HEK293 (cell line): ENCODE results near the gene LPIN1.
A peak's percentile ranks its signal among the peaks of the same experiment; 100 is the strongest.

Experiments
- CTCF ChIA-PET: fragments of 350-600 bp; formaldehyde crosslinking; extraction: SDS; loops from one replicate; lab custom pipeline; 2021; ENCODE audit warnings: antibody characterized with exemption; lab: Yijun Ruan, JAX
- POLR2A ChIA-PET: fragments of 300-600 bp; formaldehyde crosslinking; extraction: SDS; loops from one replicate; lab custom pipeline; 2020; ENCODE audit warnings: antibody characterized with exemption, inconsistent platforms; lab: Yijun Ruan, JAX
- H3K27ac ChIP-seq: fragments of 200-500 bp; sonication (Bioruptor generic); 2 replicates; pipeline ENCODE4 v1.5.1; 2014; ENCODE audit warnings: low read depth, low read length, control low read depth, inconsistent platforms; ENCODE audit errors: extremely low read depth
- H3K36me3 ChIP-seq, 2 experiments: fragments of 200-500 bp in 1 of 2; sonication (Bioruptor generic) in 1 of 2; 1 replicate in 1 of 2; 2 replicates in 1 of 2; pipeline ENCODE4 v1.5.1; 2014 to 2017; ENCODE audit warnings: inconsistent platforms in 2 of 2, low read length in 2 of 2; ENCODE audit not compliant: control insufficient read depth in 2 of 2, insufficient read depth in 1 of 2
- H3K4me1 ChIP-seq: fragments of 200-500 bp; sonication (Bioruptor generic); 2 replicates; pipeline ENCODE4 v1.5.1; 2014; ENCODE audit warnings: mild to moderate bottlenecking, low read length, inconsistent platforms; ENCODE audit not compliant: control insufficient read depth, insufficient read depth
- H3K4me3 ChIP-seq: 2 replicates; pipeline ENCODE4 v1.5.1; 2011; ENCODE audit warnings: low read depth, mild to moderate bottlenecking, control low read depth, low read length, moderate library complexity
- H3K9me3 ChIP-seq: fragments of 200-500 bp; sonication (Bioruptor generic); 2 replicates; pipeline ENCODE4 v1.5.1; 2014; ENCODE audit warnings: low read depth, low read length, inconsistent platforms; ENCODE audit not compliant: control insufficient read depth, insufficient read depth
- GLI4 ChIP-seq: fragments of 450-650 bp; formaldehyde crosslinking; IDR thresholded peaks from 2 replicates; pipeline ENCODE4 v1.5.1; 2016; ENCODE audit warnings: missing biosample characterization, missing genetic modification characterization
- IKZF3 ChIP-seq: fragments of 450-650 bp; IDR thresholded peaks from 2 replicates; pipeline ENCODE4 v1.5.0; 2018; ENCODE audit warnings: missing biosample characterization, mild to moderate bottlenecking, missing genetic modification characterization, moderate library complexity
- KLF1 ChIP-seq: fragments of 450-650 bp; formaldehyde crosslinking; IDR thresholded peaks from 2 replicates; pipeline ENCODE4 v1.5.1; 2016; ENCODE audit warnings: missing biosample characterization, missing genetic modification characterization
- KLF16 ChIP-seq: fragments of 450-650 bp; formaldehyde crosslinking; IDR thresholded peaks from 2 replicates; pipeline ENCODE4 v1.5.1; 2017; ENCODE audit warnings: missing biosample characterization, missing genetic modification characterization
- KLF8 ChIP-seq: fragments of 450-650 bp; formaldehyde crosslinking; IDR thresholded peaks from 2 replicates; pipeline ENCODE4 v1.5.1; 2016; ENCODE audit warnings: missing biosample characterization, missing genetic modification characterization
- MYNN ChIP-seq: fragments of 450-650 bp; formaldehyde crosslinking; IDR thresholded peaks from 2 replicates; pipeline ENCODE4 v1.5.1; 2016; ENCODE audit warnings: missing biosample characterization, missing genetic modification characterization, borderline replicate concordance
- ZBTB17 ChIP-seq: fragments of 450-650 bp; formaldehyde crosslinking; IDR thresholded peaks from 2 replicates; pipeline ENCODE4 v1.5.1; 2016; ENCODE audit warnings: missing biosample characterization, missing genetic modification characterization
- ZBTB20 ChIP-seq: fragments of 450-650 bp; formaldehyde crosslinking; IDR thresholded peaks from 2 replicates; pipeline ENCODE4 v1.5.1; 2016; ENCODE audit warnings: missing biosample characterization, missing genetic modification characterization
- ZNF157 ChIP-seq: fragments of 450-650 bp; formaldehyde crosslinking; IDR thresholded peaks from 2 replicates; pipeline ENCODE4 v1.5.1; 2016; ENCODE audit warnings: missing biosample characterization, missing genetic modification characterization
- ZNF19 ChIP-seq: fragments of 450-650 bp; formaldehyde crosslinking; IDR thresholded peaks from 2 replicates; pipeline ENCODE4; 2016; ENCODE audit warnings: missing biosample characterization, missing genetic modification characterization, low read depth
- ZNF211 ChIP-seq: fragments of 450-650 bp; formaldehyde crosslinking; IDR thresholded peaks from 2 replicates; pipeline ENCODE4 v1.5.1; 2016; ENCODE audit warnings: low read depth, missing biosample characterization, missing genetic modification characterization
- ZNF529 ChIP-seq: fragments of 450-650 bp; formaldehyde crosslinking; IDR thresholded peaks from 2 replicates; pipeline ENCODE4 v1.5.1; 2017; ENCODE audit warnings: missing genetic modification characterization, missing biosample characterization; ENCODE audit not compliant: insufficient replicate concordance
- ZNF560 ChIP-seq: fragments of 450-650 bp; formaldehyde crosslinking; IDR thresholded peaks from 2 replicates; pipeline ENCODE4 v1.5.1; 2017; ENCODE audit warnings: missing biosample characterization, missing genetic modification characterization, borderline replicate concordance
- ZNF561 ChIP-seq: fragments of 450-650 bp; IDR thresholded peaks from 2 replicates; pipeline ENCODE4 v1.5.1; 2018; ENCODE audit warnings: missing biosample characterization, missing genetic modification characterization, borderline replicate concordance
- ZNF654 ChIP-seq: fragments of 450-650 bp; formaldehyde crosslinking; IDR thresholded peaks from 2 replicates; pipeline ENCODE4 v1.5.1; 2016; ENCODE audit warnings: low read depth, missing biosample characterization, missing genetic modification characterization
- ZNF664 ChIP-seq: fragments of 450-650 bp; formaldehyde crosslinking; IDR thresholded peaks from 2 replicates; pipeline ENCODE4 v1.5.1; 2016; ENCODE audit warnings: missing biosample characterization, missing genetic modification characterization
- ZNF837 ChIP-seq: fragments of 450-650 bp; formaldehyde crosslinking; IDR thresholded peaks from 2 replicates; pipeline ENCODE4 v1.5.1; 2016; ENCODE audit warnings: missing biosample characterization, missing genetic modification characterization
- ZSCAN23 ChIP-seq: fragments of 450-650 bp; formaldehyde crosslinking; IDR thresholded peaks from 2 replicates; pipeline ENCODE4 v1.5.1; 2016; ENCODE audit warnings: missing biosample characterization, missing genetic modification characterization
- TF ChIP-seq, protein P1 (sequence below): fragments of 450-650 bp; IDR thresholded peaks from 2 replicates; pipeline ENCODE4 v1.5.1; 2018; ENCODE audit warnings: missing biosample characterization, missing genetic modification characterization
- TF ChIP-seq, protein P2 (sequence below): fragments of 450-650 bp; formaldehyde crosslinking; IDR thresholded peaks from 2 replicates; pipeline ENCODE4 v1.5.1; 2016; ENCODE audit warnings: missing biosample characterization, missing genetic modification characterization
- TF ChIP-seq, protein P3 (sequence below): fragments of 450-650 bp; formaldehyde crosslinking; IDR thresholded peaks from 2 replicates; pipeline ENCODE4 v1.5.1; 2016; ENCODE audit warnings: missing biosample characterization, missing genetic modification characterization
- TF ChIP-seq, protein P4 (sequence below): fragments of 450-650 bp; formaldehyde crosslinking; IDR thresholded peaks from 2 replicates; pipeline ENCODE4 v1.5.1; 2016; ENCODE audit warnings: missing biosample characterization, missing genetic modification characterization
- TF ChIP-seq, protein P5 (sequence below): fragments of 450-650 bp; IDR thresholded peaks from 2 replicates; pipeline ENCODE4 v1.5.1; 2018; ENCODE audit warnings: missing biosample characterization, mild to moderate bottlenecking, missing genetic modification characterization
- TF ChIP-seq, protein P6 (sequence below): fragments of 450-650 bp; formaldehyde crosslinking; IDR thresholded peaks from 2 replicates; pipeline ENCODE4 v1.5.1; 2016; ENCODE audit warnings: missing biosample characterization, missing genetic modification characterization

The LPIN1 gene

DNA sequence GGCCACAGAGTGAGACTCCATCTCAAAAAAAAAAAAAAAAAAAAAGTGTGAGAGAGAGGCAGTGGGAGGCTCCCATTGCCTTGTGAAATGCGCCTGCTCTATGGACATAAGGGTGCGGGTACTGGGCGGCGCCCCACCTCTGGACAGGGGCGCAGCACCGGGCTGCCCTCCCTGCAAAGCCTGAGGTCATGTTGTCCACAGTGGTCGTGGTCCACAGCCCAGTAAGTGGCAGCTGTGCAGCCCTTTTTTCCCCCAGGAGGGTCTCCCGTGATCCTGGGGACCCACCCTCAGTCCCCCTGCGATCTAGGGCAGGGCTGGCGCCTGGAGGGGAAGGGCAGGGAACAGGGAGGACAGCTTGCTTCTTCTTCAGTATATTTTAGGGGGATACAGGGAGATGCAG lies 37.8 kb downstream of the LPIN1 start (continued):
- TF ChIP-seq ZNF529 (tag by site-specific recombination) = no peak
- no peak for TF ChIP-seq IKZF3 (tag by site-specific recombination)
- no peak for TF ChIP-seq ZNF560 (tag by site-specific recombination)
- no peak for TF ChIP-seq KLF16 (tag by site-specific recombination)
- TF ChIP-seq ZNF211 (tag by site-specific recombination) = no peak
- TF ChIP-seq, protein P1, sequence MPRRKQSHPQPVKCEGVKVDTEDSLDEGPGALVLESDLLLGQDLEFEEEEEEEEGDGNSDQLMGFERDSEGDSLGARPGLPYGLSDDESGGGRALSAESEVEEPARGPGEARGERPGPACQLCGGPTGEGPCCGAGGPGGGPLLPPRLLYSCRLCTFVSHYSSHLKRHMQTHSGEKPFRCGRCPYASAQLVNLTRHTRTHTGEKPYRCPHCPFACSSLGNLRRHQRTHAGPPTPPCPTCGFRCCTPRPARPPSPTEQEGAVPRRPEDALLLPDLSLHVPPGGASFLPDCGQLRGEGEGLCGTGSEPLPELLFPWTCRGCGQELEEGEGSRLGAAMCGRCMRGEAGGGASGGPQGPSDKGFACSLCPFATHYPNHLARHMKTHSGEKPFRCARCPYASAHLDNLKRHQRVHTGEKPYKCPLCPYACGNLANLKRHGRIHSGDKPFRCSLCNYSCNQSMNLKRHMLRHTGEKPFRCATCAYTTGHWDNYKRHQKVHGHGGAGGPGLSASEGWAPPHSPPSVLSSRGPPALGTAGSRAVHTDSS (tag by site-specific recombination) = no peak
- no peak for TF ChIP-seq ZNF19
- TF ChIP-seq, protein P2, sequence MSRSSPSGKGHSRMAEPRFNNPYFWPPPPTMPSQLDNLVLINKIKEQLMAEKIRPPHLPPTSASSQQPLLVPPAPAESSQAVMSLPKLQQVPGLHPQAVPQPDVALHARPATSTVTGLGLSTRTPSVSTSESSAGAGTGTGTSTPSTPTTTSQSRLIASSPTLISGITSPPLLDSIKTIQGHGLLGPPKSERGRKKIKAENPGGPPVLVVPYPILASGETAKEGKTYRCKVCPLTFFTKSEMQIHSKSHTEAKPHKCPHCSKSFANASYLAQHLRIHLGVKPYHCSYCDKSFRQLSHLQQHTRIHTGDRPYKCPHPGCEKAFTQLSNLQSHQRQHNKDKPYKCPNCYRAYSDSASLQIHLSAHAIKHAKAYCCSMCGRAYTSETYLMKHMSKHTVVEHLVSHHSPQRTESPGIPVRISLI (tag by site-specific recombination) = no peak

DNA sequence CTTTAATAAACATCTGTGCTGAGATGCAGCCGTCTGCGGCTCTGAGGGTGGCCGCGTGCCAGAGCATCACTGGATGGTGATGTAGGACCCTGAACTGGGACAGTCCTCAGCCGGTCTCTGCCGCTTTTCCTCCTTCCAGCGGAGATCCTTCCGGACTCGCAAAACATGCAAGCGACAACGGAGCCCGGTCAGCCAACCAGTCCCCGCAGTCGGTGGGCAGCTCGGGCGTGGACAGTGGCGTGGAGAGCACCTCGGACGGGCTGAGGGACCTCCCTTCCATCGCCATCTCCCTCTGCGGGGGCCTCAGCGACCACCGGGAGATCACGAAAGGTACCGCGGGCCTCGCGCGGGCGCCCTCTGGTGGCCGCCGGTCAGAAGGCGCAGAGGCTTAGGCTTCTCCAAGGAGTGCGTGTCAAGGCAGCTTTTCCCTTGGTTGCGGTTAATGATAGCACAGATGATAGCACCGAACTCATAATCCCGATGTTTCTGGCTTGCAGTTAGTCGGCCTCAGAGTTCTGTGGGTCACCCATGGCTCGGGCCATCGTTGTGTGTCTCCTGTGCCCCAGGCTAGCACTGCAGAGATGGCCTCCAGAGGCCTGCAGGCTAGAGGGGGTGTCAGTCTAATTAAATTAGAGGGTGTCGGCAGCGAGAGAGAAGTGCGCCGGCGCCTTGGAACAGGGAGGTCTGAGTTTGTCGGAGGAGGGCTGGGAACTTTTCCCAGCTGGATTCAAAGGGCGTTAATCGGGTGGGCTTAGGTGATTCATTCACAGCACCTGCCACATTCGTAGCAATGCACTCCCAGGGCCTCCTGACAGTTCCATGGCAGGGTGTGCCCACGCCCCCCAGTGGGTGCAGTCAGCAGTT lies 38.5 kb downstream of the LPIN1 start:
- TF ChIP-seq KLF8 (tag by site-specific recombination) = no peak
- TF ChIP-seq, protein P3, sequence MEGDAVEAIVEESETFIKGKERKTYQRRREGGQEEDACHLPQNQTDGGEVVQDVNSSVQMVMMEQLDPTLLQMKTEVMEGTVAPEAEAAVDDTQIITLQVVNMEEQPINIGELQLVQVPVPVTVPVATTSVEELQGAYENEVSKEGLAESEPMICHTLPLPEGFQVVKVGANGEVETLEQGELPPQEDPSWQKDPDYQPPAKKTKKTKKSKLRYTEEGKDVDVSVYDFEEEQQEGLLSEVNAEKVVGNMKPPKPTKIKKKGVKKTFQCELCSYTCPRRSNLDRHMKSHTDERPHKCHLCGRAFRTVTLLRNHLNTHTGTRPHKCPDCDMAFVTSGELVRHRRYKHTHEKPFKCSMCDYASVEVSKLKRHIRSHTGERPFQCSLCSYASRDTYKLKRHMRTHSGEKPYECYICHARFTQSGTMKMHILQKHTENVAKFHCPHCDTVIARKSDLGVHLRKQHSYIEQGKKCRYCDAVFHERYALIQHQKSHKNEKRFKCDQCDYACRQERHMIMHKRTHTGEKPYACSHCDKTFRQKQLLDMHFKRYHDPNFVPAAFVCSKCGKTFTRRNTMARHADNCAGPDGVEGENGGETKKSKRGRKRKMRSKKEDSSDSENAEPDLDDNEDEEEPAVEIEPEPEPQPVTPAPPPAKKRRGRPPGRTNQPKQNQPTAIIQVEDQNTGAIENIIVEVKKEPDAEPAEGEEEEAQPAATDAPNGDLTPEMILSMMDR = peak; percentile 87
- TF ChIP-seq ZNF654 = peak; percentile 7; the same call in 1 of the 2 replicates
- TF ChIP-seq MYNN (tag by site-specific recombination) = no peak
- TF ChIP-seq ZBTB20 (tag by site-specific recombination) = no peak
- TF ChIP-seq ZBTB17 (tag by site-specific recombination) = 0 out of 2 replicates have a peak, but pooled peaks have one; percentile 18
- TF ChIP-seq ZNF837 (tag by site-specific recombination) = no peak
- TF ChIP-seq KLF1 (tag by site-specific recombination) = 0 out of 2 replicates have a peak, but pooled peaks have one; percentile 32
- TF ChIP-seq GLI4 (tag by site-specific recombination) = no peak
- TF ChIP-seq ZNF157 (tag by site-specific recombination) = no peak
- TF ChIP-seq, protein P4, sequence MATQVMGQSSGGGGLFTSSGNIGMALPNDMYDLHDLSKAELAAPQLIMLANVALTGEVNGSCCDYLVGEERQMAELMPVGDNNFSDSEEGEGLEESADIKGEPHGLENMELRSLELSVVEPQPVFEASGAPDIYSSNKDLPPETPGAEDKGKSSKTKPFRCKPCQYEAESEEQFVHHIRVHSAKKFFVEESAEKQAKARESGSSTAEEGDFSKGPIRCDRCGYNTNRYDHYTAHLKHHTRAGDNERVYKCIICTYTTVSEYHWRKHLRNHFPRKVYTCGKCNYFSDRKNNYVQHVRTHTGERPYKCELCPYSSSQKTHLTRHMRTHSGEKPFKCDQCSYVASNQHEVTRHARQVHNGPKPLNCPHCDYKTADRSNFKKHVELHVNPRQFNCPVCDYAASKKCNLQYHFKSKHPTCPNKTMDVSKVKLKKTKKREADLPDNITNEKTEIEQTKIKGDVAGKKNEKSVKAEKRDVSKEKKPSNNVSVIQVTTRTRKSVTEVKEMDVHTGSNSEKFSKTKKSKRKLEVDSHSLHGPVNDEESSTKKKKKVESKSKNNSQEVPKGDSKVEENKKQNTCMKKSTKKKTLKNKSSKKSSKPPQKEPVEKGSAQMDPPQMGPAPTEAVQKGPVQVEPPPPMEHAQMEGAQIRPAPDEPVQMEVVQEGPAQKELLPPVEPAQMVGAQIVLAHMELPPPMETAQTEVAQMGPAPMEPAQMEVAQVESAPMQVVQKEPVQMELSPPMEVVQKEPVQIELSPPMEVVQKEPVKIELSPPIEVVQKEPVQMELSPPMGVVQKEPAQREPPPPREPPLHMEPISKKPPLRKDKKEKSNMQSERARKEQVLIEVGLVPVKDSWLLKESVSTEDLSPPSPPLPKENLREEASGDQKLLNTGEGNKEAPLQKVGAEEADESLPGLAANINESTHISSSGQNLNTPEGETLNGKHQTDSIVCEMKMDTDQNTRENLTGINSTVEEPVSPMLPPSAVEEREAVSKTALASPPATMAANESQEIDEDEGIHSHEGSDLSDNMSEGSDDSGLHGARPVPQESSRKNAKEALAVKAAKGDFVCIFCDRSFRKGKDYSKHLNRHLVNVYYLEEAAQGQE (tag by site-specific recombination) = no peak
- no peak for TF ChIP-seq ZNF560 (tag by site-specific recombination)
- no peak for TF ChIP-seq ZSCAN23
- no peak for TF ChIP-seq ZNF664 (tag by site-specific recombination)
- TF ChIP-seq, protein P5, sequence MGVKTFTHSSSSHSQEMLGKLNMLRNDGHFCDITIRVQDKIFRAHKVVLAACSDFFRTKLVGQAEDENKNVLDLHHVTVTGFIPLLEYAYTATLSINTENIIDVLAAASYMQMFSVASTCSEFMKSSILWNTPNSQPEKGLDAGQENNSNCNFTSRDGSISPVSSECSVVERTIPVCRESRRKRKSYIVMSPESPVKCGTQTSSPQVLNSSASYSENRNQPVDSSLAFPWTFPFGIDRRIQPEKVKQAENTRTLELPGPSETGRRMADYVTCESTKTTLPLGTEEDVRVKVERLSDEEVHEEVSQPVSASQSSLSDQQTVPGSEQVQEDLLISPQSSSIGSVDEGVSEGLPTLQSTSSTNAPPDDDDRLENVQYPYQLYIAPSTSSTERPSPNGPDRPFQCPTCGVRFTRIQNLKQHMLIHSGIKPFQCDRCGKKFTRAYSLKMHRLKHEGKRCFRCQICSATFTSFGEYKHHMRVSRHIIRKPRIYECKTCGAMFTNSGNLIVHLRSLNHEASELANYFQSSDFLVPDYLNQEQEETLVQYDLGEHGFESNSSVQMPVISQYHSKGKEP (tag by site-specific recombination) = no peak
- TF ChIP-seq, protein P6, sequence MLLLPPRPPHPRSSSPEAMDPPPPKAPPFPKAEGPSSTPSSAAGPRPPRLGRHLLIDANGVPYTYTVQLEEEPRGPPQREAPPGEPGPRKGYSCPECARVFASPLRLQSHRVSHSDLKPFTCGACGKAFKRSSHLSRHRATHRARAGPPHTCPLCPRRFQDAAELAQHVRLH (tag by site-specific recombination) = no peak
- TF ChIP-seq ZNF561 (tag by site-specific recombination) = no peak
- Histone ChIP-seq H3K9me3 (no peaks in the 10 kb centered on the region), H3K27ac (no peak overlapping the region), H3K4me1 (0 out of 2 replicates have a peak, but pooled peaks cover 2% of the 10 kb centered on the region), H3K4me3 (no peak overlapping the region), H3K36me3 (peaks cover 39 to 89% of the 10 kb centered on the region in 2 experiments)
- CTCF ChIA-PET = interaction anchor here (0.6 to 10.8 kb wide), 28 partner anchors 10 to 886 kb away, joined by 3 to 247 read pairs (median 4); partner anchors contain the start of gene LPIN1
- POLR2A ChIA-PET = interaction anchor here (1.5 kb wide), 1 partner anchor 38 kb away, joined by 4 read pairs; no protein-coding TSS in a partner anchor
